Fibroblast of lung (primary cell): ENCODE results near the gene KCNK5. TPM values are rescaled to one million over a fixed set of nuclear protein-coding genes. Genes with fewer than 3 reads are reported as not detected.

ENCODE experiments used
- DNase-seq, 2 donors: peaks; one replicate each; pipeline versions ENCODE4 v3.0.0 to v3.0.0-alpha.2; 2010; ENCODE audit warnings: low read depth in 2 of 2
- H2AFZ ChIP-seq: 2 replicates; pipeline ENCODE4 v1.5.1; 2012; ENCODE audit warnings: low read length, control low read depth, inconsistent platforms
- H3K27ac ChIP-seq: 2 replicates; pipeline ENCODE4 v1.5.1; 2011; ENCODE audit warnings: low read length, control low read depth; ENCODE audit not compliant: insufficient read depth
- H3K27me3 ChIP-seq: 2 replicates; pipeline ENCODE4 v1.5.1; 2011; ENCODE audit warnings: mild to moderate bottlenecking, low read length; ENCODE audit not compliant: control insufficient read depth, insufficient read depth
- H3K36me3 ChIP-seq: 2 replicates; pipeline ENCODE4 v1.5.1; 2011; ENCODE audit warnings: low read length; ENCODE audit not compliant: control insufficient read depth, insufficient read depth
- H3K4me1 ChIP-seq: 2 replicates; pipeline ENCODE4 v1.5.1; 2011; ENCODE audit warnings: low read length; ENCODE audit not compliant: control insufficient read depth, insufficient read depth; ENCODE audit errors: extremely low read depth
- H3K4me2 ChIP-seq: 2 replicates; pipeline ENCODE4 v1.5.1; 2011; ENCODE audit warnings: low read length, control low read depth; ENCODE audit not compliant: insufficient read depth; ENCODE audit errors: extremely low read depth
- H3K4me3 ChIP-seq, 4 experiments: fragments of 200-600 bp in 1 of 4; sonication (generic) in 1 of 4; replicated peaks in 1 of 4; 2 replicates each; pipeline ENCODE4 v1.5.1; 2011 to 2016; ENCODE audit warnings: low read length in 4 of 4, low read depth in 3 of 4, mild to moderate bottlenecking in 3 of 4, control low read depth in 2 of 4, inconsistent platforms in 1 of 4, mixed read lengths in 1 of 4; ENCODE audit not compliant: insufficient read depth in 1 of 4; ENCODE audit errors: control extremely low read depth in 1 of 4
- H3K79me2 ChIP-seq: 2 replicates; pipeline ENCODE4 v1.5.1; 2012; ENCODE audit warnings: mild to moderate bottlenecking, low read length, inconsistent platforms; ENCODE audit not compliant: control insufficient read depth, insufficient read depth
- H3K9ac ChIP-seq: 2 replicates; pipeline ENCODE4 v1.5.1; 2011; ENCODE audit warnings: mild to moderate bottlenecking, low read length, control low read depth; ENCODE audit not compliant: insufficient read depth
- H3K9me3 ChIP-seq: 2 replicates; pipeline ENCODE4 v1.5.1; 2012; ENCODE audit warnings: low read depth, low read length; ENCODE audit not compliant: control insufficient read depth, insufficient read depth
- H4K20me1 ChIP-seq: 2 replicates; pipeline ENCODE4 v1.5.1; 2011; ENCODE audit warnings: low read length; ENCODE audit not compliant: control insufficient read depth, insufficient read depth; ENCODE audit errors: extremely low read depth
- EZH2 ChIP-seq: IDR thresholded peaks from 2 replicates; pipeline ENCODE4 v1.5.1; 2012; ENCODE audit warnings: low read length, control low read depth, mild to moderate bottlenecking; ENCODE audit errors: missing control alignments
- polyA plus RNA-seq, 2 donors: library from polyadenylated mRNA; depleted of rRNA in 1 of 2; stranded (reverse) in 1 of 2; unstranded in 1 of 2; fragments of >200 nt; gene quantifications; 2 replicates each; pipeline ENCODE4 v1.2.1, GENCODE V29; 2011 to 2012; ENCODE audit warnings: missing spikeins in 1 of 2
- total RNA-seq: library from RNA; depleted of rRNA; stranded (reverse); fragments of >200 nt; gene quantifications from 2 replicates; pipeline ENCODE4 v1.2.1, GENCODE V29; 2014
- TF ChIP-seq, protein P1 (sequence below), 2 donors: IDR thresholded peaks in 1 of 2; conservative IDR thresholded peaks in 1 of 2; 1 replicate in 1 of 2; 2 replicates in 1 of 2; pipeline ENCODE4 v1.5.1; 2011 to 2012; ENCODE audit warnings: low read length in 2 of 2, control low read depth in 1 of 2, inconsistent platforms in 1 of 2, low read depth in 1 of 2, mild to moderate bottlenecking in 1 of 2

The KCNK5 gene
- total and polyA plus RNA-seq, 2 donors (not counting 1 experiment from before 2014, with no cell fraction given): under 0.01 to 0.02 TPM

DNA sequence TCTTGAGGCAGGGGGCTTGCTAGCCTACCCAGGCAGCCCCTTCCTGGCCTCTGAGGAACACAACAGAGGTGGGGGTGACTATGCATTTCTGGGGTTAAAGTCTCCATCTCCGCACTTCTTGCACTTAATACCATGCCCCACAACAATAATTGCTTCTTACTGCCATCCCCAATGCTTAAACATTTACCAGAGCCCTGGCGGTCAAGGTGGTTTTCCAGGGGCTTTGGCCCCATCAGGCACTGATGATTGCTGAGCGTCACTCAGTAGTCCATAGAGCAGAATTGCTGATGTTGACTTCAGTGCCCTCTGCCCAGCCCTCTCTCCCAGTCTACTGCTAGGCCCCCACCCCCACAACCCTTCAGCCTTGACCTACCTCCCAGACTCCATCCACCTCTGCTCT lies 32.5 kb upstream of the KCNK5 start:
- Histone ChIP-seq H3K36me3 (no peaks in the 10 kb centered on the region), H3K27me3 (no peaks in the 10 kb centered on the region), H3K27ac (no peak overlapping the region), H3K4me3 (no peak overlapping the region), H3K4me2 (no peak overlapping the region), H3K4me1 (no peaks in the 10 kb centered on the region), H4K20me1 (no peaks in the 10 kb centered on the region), H2AFZ (no peak overlapping the region), H3K79me2 (no peaks in the 10 kb centered on the region), H3K9me3 (no peaks in the 10 kb centered on the region), H3K9ac (no peak overlapping the region)
- TF ChIP-seq, protein P1, sequence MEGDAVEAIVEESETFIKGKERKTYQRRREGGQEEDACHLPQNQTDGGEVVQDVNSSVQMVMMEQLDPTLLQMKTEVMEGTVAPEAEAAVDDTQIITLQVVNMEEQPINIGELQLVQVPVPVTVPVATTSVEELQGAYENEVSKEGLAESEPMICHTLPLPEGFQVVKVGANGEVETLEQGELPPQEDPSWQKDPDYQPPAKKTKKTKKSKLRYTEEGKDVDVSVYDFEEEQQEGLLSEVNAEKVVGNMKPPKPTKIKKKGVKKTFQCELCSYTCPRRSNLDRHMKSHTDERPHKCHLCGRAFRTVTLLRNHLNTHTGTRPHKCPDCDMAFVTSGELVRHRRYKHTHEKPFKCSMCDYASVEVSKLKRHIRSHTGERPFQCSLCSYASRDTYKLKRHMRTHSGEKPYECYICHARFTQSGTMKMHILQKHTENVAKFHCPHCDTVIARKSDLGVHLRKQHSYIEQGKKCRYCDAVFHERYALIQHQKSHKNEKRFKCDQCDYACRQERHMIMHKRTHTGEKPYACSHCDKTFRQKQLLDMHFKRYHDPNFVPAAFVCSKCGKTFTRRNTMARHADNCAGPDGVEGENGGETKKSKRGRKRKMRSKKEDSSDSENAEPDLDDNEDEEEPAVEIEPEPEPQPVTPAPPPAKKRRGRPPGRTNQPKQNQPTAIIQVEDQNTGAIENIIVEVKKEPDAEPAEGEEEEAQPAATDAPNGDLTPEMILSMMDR (conservative IDR thresholded peaks at IDR 0.05 in 1 of 2, IDR thresholded peaks at IDR 0.05 in 1 of 2; ENCODE audit: low read depth in 1 of 2, low read length in 2 of 2): no peak
- no peak for TF ChIP-seq EZH2
- no peak for DNase-seq

DNA sequence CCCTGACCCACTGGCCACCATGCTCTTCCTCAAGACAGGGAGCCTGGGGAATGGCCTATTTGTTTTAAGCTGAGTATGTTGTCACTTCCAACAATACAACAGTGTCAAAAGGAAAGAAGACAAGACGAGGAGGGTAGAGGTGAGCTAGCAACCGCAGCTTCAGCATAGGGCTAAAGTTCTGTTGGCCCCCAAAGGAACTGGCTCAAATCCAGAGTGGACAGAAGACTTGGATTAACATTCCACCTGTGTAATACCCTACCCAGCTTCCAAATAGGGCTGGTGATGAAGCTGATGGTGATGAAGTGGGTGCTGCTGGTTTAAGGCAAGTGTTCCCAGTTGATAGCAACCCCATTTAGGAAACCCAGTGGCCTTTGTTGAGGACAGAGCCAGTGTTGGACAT lies 31.7 kb upstream of the KCNK5 start:
- H3K27ac ChIP-seq: no peak overlapping the region
- no peaks in the 10 kb centered on the region for H4K20me1 ChIP-seq
- no peak for DNase-seq
- no peak overlapping the region for H3K9ac ChIP-seq
- H3K4me2 ChIP-seq: no peak overlapping the region
- H3K9me3 ChIP-seq: no peaks in the 10 kb centered on the region
- no peak overlapping the region for H3K4me3 ChIP-seq
- H3K4me1 ChIP-seq: no peaks in the 10 kb centered on the region
- H3K36me3 ChIP-seq: no peaks in the 10 kb centered on the region
- no peaks in the 10 kb centered on the region for H3K79me2 ChIP-seq
- H3K27me3 ChIP-seq: no peaks in the 10 kb centered on the region
- H2AFZ ChIP-seq: no peak overlapping the region
- TF ChIP-seq EZH2: no peak
- TF ChIP-seq, protein P1 (conservative IDR thresholded peaks at IDR 0.05 in 1 of 2, IDR thresholded peaks at IDR 0.05 in 1 of 2; ENCODE audit: low read depth in 1 of 2, low read length in 2 of 2): no peak

DNA sequence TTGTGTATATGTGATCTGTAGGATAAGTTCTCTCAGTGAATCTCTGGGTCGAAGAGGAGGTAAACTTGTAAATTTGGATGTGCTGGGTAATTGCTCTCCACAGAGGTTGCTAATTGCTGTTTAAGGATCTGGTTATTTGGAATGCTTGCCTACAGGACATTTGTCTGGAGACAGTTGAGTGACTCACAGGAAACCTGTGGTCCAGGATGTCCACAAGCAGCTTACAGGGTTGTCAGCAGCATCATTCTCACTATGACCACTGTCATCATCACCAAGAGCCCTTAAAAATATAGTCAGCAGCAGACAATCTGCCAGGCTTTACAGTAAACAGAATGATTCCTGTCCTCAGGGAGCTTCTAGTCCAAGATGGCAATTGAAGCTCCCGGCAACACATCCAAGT lies 31.2 kb upstream of the KCNK5 start:
- Histone ChIP-seq H3K79me2 (no peaks in the 10 kb centered on the region), H3K27me3 (no peaks in the 10 kb centered on the region), H3K9me3 (no peaks in the 10 kb centered on the region), H3K9ac (no peak overlapping the region), H3K4me2 (no peak overlapping the region), H3K36me3 (no peaks in the 10 kb centered on the region), H4K20me1 (no peaks in the 10 kb centered on the region), H3K4me3 (no peak overlapping the region), H3K27ac (no peak overlapping the region), H3K4me1 (no peaks in the 10 kb centered on the region), H2AFZ (no peak overlapping the region)
- no peak for DNase-seq
- TF ChIP-seq EZH2: no peak
- TF ChIP-seq, protein P1 (conservative IDR thresholded peaks at IDR 0.05 in 1 of 2, IDR thresholded peaks at IDR 0.05 in 1 of 2; ENCODE audit: low read depth in 1 of 2, low read length in 2 of 2): no peak
